HCT116 (cell line): Measurements from ENCODE around the gene ZNF423. TPM values are rescaled to one million over a fixed set of nuclear protein-coding genes. Genes with fewer than 3 reads are reported as not detected.

Experiments
- ATAC-seq: fragments of 200-7000 bp; cut with Tn5 transposase; 2 replicates; pipeline ENCODE4 v1.9.1; 2020; ENCODE audit warnings: mild to moderate bottlenecking, moderate library complexity
- BruUV-seq: library from RNA; stranded (reverse); fragments of 400-500 nt; replicated peaks from 2 replicates; lab custom pipeline; 2021; lab: Mats Ljungman, UMichigan
- CTCF ChIA-PET: fragments of 300-600 bp; sonication (Branson Sonifier 250); formaldehyde crosslinking; loops from one replicate; lab custom pipeline; 2021; ENCODE audit warnings: antibody characterized with exemption; lab: Charles Lee
- POLR2A ChIA-PET: fragments of 300-600, 350-600 bp; sonication (Branson Sonifier 250); formaldehyde crosslinking; loops from one replicate; lab custom pipeline; 2021; ENCODE audit warnings: antibody characterized with exemption; lab: Charles Lee
- RAD21 ChIA-PET, 2 experiments: fragments of 300-600 bp; sonication (Branson Sonifier 250); formaldehyde crosslinking; loops; one replicate each; lab custom pipeline; 2023; ENCODE audit warnings: low total read pairs in 2 of 2; ENCODE audit not compliant: uncharacterized antibody in 2 of 2, unreplicated experiment in 2 of 2, low non-redundant PET in 1 of 2; lab: Charles Lee
- DNase-seq: peaks from one replicate; pipeline ENCODE4 v3.0.0-alpha.2; 2010; ENCODE audit warnings: low read depth, low spot score
- H2AFZ ChIP-seq: fragments of 200-600 bp; shearing (Covaris generic), sonication (generic); 2 replicates; pipeline ENCODE4 v1.6.1; 2017; ENCODE audit warnings: low read depth, mixed run types, mixed read lengths, antibody characterized with exemption, low read length; ENCODE audit not compliant: poor library complexity, severe bottlenecking
- H3K27ac ChIP-seq: 2 replicates; pipeline ENCODE4 v1.5.1; 2012; ENCODE audit warnings: low read depth, low read length
- H3K27me3 ChIP-seq: fragments of 200-600 bp; sonication (generic); 2 replicates; pipeline ENCODE4 v1.6.1; 2016; ENCODE audit warnings: mixed run types, low read length, mixed read lengths; ENCODE audit not compliant: insufficient read depth
- H3K36me3 ChIP-seq, 2 experiments: fragments of 200-500 bp in 1 of 2; fragments of 200-600 bp in 1 of 2; sonication (Bioruptor generic) in 1 of 2; sonication (generic) in 1 of 2; 2 replicates each; pipeline versions ENCODE4 v1.5.1 to v1.6.1; 2014 to 2016; ENCODE audit warnings: low read length in 2 of 2, inconsistent platforms in 1 of 2, mixed read lengths in 1 of 2, mixed run types in 1 of 2; ENCODE audit not compliant: insufficient read depth in 2 of 2, control insufficient read depth in 1 of 2
- H3K4me1 ChIP-seq, 2 experiments: fragments of 200-600 bp in 1 of 2; sonication (generic) in 1 of 2; 2 replicates each; pipeline versions ENCODE4 v1.5.1 to v1.6.1; 2012 to 2017; ENCODE audit warnings: low read length in 2 of 2, inconsistent platforms in 1 of 2, mild to moderate bottlenecking in 1 of 2, mixed read lengths in 1 of 2, mixed run types in 1 of 2, moderate library complexity in 1 of 2; ENCODE audit not compliant: insufficient read depth in 2 of 2, control insufficient read depth in 1 of 2
- H3K4me2 ChIP-seq: fragments of 200-600 bp; sonication (generic); 2 replicates; pipeline ENCODE4 v1.6.1; 2017; ENCODE audit warnings: mixed run types, low read length, mixed read lengths
- H3K4me3 ChIP-seq, 2 experiments: fragments of 200-600 bp in 1 of 2; sonication (generic) in 1 of 2; replicated peaks in 1 of 2; 2 replicates each; pipeline ENCODE4 v1.5.1; 2011 to 2016; ENCODE audit warnings: low read length in 2 of 2, control low read depth in 1 of 2, low read depth in 1 of 2, mild to moderate bottlenecking in 1 of 2, mixed read lengths in 1 of 2, mixed run types in 1 of 2
- H3K79me2 ChIP-seq: fragments of 200-600 bp; sonication (generic); 2 replicates; pipeline ENCODE4 v1.6.1; 2017; ENCODE audit warnings: mild to moderate bottlenecking, mixed run types, low read length, moderate library complexity, mixed read lengths; ENCODE audit not compliant: insufficient read depth
- H3K9ac ChIP-seq: fragments of 200-600 bp; sonication (generic); 2 replicates; pipeline ENCODE4 v1.6.1; 2016; ENCODE audit warnings: low read length, mixed read lengths
- H3K9me2 ChIP-seq: fragments of 200-600 bp; sonication (generic), shearing (Covaris generic); 2 replicates; pipeline ENCODE4 v1.6.1; 2017; ENCODE audit warnings: mixed run types, mild to moderate bottlenecking, moderate library complexity; ENCODE audit not compliant: insufficient read depth
- H3K9me3 ChIP-seq, 2 experiments: fragments of 200-500 bp in 1 of 2; fragments of 200-600 bp in 1 of 2; sonication (Bioruptor generic) in 1 of 2; sonication (generic) in 1 of 2; 2 replicates each; pipeline ENCODE4 v1.6.1; 2014 to 2017; ENCODE audit warnings: low read length in 2 of 2, mixed read lengths in 2 of 2, inconsistent platforms in 1 of 2, low read depth in 1 of 2, mild to moderate bottlenecking in 1 of 2, mixed run types in 1 of 2, moderate library complexity in 1 of 2; ENCODE audit not compliant: control insufficient read depth in 1 of 2, insufficient read depth in 1 of 2
- H4K20me1 ChIP-seq: fragments of 200-600 bp; sonication (generic), shearing (Covaris generic); 2 replicates; pipeline ENCODE4 v1.6.1; 2017; ENCODE audit warnings: mixed run types, mild to moderate bottlenecking, moderate library complexity; ENCODE audit not compliant: insufficient read depth
- CEBPB ChIP-seq: IDR thresholded peaks from 2 replicates; pipeline ENCODE4 v1.6.1; 2012; ENCODE audit warnings: low read depth
- EZH2phosphoT487 ChIP-seq: fragments of 200-600 bp; IDR thresholded peaks from 2 replicates; pipeline ENCODE4 v1.6.1; 2018; ENCODE audit warnings: antibody characterized with exemption, borderline replicate concordance
- SIN3A ChIP-seq: IDR thresholded peaks from 2 replicates; pipeline ENCODE4 v1.6.1; 2012; ENCODE audit warnings: low read depth
- SP1 ChIP-seq: IDR thresholded peaks from 2 replicates; pipeline ENCODE4 v1.6.1; 2012; ENCODE audit warnings: low read depth
- SRF ChIP-seq: IDR thresholded peaks from 2 replicates; pipeline ENCODE4 v1.6.1; 2012; ENCODE audit warnings: low read depth
- TCF7L2 ChIP-seq: IDR thresholded peaks from 2 replicates; pipeline ENCODE4 v1.7.0; 2011; ENCODE audit warnings: borderline replicate concordance, inconsistent platforms; ENCODE audit not compliant: insufficient read depth, insufficient read length; ENCODE audit errors: extremely low read depth
- intact Hi-C: fragments of 100-400 bp; cut with micrococcal nuclease; formaldehyde crosslinking; loops from 2 replicates; pipeline ENCODE4 v1.10.0; 2022
- total RNA-seq: library from RNA; stranded (reverse); gene quantifications from one replicate; pipeline ENCODE4 v1.2.1, GENCODE V29; 2021; ENCODE audit not compliant: unreplicated experiment
- TF ChIP-seq, protein P1 (sequence below): IDR thresholded peaks from 2 replicates; pipeline ENCODE4 v1.6.1; 2012

The ZNF423 gene
- total RNA-seq, 1 experiment from 2014 or later = 0.22 TPM

GRCh38 chr16:49842972-49843371 is 12.9 kb downstream of the ZNF423 start:
- H4K20me1 ChIP-seq = no peaks in the 10 kb centered on the region
- no peaks in the 10 kb centered on the region for H3K9me2 ChIP-seq
- CTCF ChIA-PET = no interaction called here
- no peak overlapping the region for H2AFZ ChIP-seq
- no peak overlapping the region for H3K9ac ChIP-seq
- H3K79me2 ChIP-seq = no peaks in the 10 kb centered on the region
- H3K4me3 ChIP-seq = no peak overlapping the region
- H3K27ac ChIP-seq = no peak overlapping the region
- H3K36me3 ChIP-seq = no peaks in the 10 kb centered on the region
- H3K4me1 ChIP-seq = no peaks in the 10 kb centered on the region
- H3K27me3 ChIP-seq = no peaks in the 10 kb centered on the region; the same call in 1 of the 2 replicates
- DNase-seq (no peak), ATAC-seq (no peak)
- BruUV-seq = no TSS peak
- no peaks in the 10 kb centered on the region for H3K9me3 ChIP-seq
- RAD21 ChIA-PET = no interaction called here
- intact Hi-C loops = no loop called here
- TF ChIP-seq SRF (no peak), TCF7L2 (no peak), CEBPB (no peak), SIN3A (no peak), SP1 (no peak), EZH2phosphoT487 (no peak)
- TF ChIP-seq, protein P1, sequence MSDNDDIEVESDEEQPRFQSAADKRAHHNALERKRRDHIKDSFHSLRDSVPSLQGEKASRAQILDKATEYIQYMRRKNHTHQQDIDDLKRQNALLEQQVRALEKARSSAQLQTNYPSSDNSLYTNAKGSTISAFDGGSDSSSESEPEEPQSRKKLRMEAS = no peak
- POLR2A ChIA-PET = no interaction called here
- no peak overlapping the region for H3K4me2 ChIP-seq

DNA sequence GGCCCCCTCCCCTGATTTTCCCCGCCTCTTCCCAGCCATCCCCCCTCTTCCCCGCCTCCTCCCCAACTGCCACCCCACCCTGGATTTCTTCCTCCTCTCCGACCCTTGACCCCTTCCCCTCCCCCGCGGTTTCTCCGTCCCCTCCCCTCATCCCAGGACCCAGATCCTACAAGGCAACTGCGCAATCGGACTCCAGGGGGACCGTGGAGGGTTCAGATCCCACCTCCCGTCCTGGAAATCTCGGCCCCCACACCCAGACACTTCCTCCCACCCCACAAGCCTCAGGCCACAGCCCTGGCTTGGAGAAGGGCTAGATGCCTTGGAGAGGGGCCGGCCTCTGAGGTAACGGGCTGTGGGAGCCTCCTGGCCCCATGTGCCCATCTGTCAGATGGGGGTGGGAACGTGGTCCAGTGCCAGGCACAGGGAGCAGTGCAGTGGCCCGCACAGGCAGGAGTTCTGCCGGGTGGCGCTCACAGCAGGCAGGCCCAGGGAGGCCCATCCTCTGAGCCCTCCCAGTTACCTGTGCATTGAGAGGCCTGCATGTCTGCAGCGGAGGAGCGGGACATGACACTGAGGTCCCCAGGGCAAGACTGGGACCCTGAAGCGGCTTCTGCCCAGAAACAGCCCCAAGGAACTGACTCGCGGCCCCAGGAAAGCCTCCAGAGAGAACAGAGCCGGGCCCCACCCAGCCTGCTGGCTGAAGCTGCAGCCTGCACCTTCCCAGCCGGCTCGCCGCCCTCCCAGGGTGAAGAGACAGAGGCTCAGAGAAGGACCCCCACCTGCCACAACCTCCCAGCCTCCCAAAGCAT is 16.7 kb downstream of the ZNF423 start:
- no peak for ATAC-seq
- BruUV-seq = no TSS peak
- CTCF ChIA-PET = no interaction called here

More for the DNA sequence above, 16.7 kb downstream of the ZNF423 start:
- no peak overlapping the region for H3K4me3 ChIP-seq
- no peak for DNase-seq
- H3K27ac ChIP-seq = no peak overlapping the region
- intact Hi-C loops = no loop called here
- H3K36me3 ChIP-seq = no peaks in the 10 kb centered on the region
- H3K79me2 ChIP-seq = no peaks in the 10 kb centered on the region
- H3K27me3 ChIP-seq = no peaks in the 10 kb centered on the region; the same call in 1 of the 2 replicates
- POLR2A ChIA-PET = no interaction called here
- no peaks in the 10 kb centered on the region for H3K4me1 ChIP-seq
- H4K20me1 ChIP-seq = no peaks in the 10 kb centered on the region
- RAD21 ChIA-PET = no interaction called here
- H3K4me2 ChIP-seq = no peak overlapping the region
- H3K9ac ChIP-seq = no peak overlapping the region
- no peaks in the 10 kb centered on the region for H3K9me3 ChIP-seq
- H3K9me2 ChIP-seq = no peaks in the 10 kb centered on the region
- TF ChIP-seq SP1 (no peak), SRF (no peak)
- H2AFZ ChIP-seq = no peak overlapping the region
